GM18508 (cell line): ENCODE measurements around the gene ARHGEF38.
A peak's percentile ranks its signal among the peaks of the same experiment; 100 is the strongest.
"Not testable (repeated sequence)": the region's sequence is repeated elsewhere in the genome, so short reads cannot be mapped to it uniquely, and the experiment has no call there.

Experiments used
- ATAC-seq: cut with Tn5 transposase; IDR thresholded peaks from one replicate; pipeline ENCODE4 v1.9.1; 2021; ENCODE audit warnings: moderate number of reproducible peaks; ENCODE audit not compliant: insufficient read depth, unreplicated experiment

The ARHGEF38 gene

GRCh38 chr4:105698607-105699006 is 146.2 kb downstream of the ARHGEF38 start:
- no peak for ATAC-seq

- no peak for ATAC-seq
Observed at GRCh38 chr4:105707782-105708180, 155.4 kb downstream of the ARHGEF38 start.

GRCh38 chr4:105708181-105709080 is 156.0 kb downstream of the ARHGEF38 start, which contains the start of the genes GSTCD and INTS12:
TSS of gene GSTCD (plus strand) at chr4:105708784. CDS start at chr4:105717614, 8,830 bp downstream.
TSS of gene INTS12 (minus strand) at chr4:105708689. CDS start at chr4:105700005, 8,684 bp downstream.
- peak; percentile 68 for ATAC-seq

GRCh38 chr4:105709081-105709450 is 156.6 kb downstream of the ARHGEF38 start:
- peak; percentile 5 for ATAC-seq

GRCh38 chr4:105710012-105710600 is 157.7 kb downstream of the ARHGEF38 start:
- ATAC-seq: no peak

GRCh38 chr4:105710678-105711077 is 158.3 kb downstream of the ARHGEF38 start:
- ATAC-seq: no peak

- ATAC-seq: no peak
Observed at GRCh38 chr4:105712766-105713165, 160.3 kb downstream of the ARHGEF38 start.

GRCh38 chr4:105714071-105714521 is 161.7 kb downstream of the ARHGEF38 start:
- peak; percentile 30 for ATAC-seq

GRCh38 chr4:105714932-105715331 is 162.5 kb downstream of the ARHGEF38 start:
- no peak for ATAC-seq

GRCh38 chr4:105715692-105716278 is 163.4 kb downstream of the ARHGEF38 start:
- no peak for ATAC-seq

GRCh38 chr4:105719204-105719603 is 166.8 kb downstream of the ARHGEF38 start:
- ATAC-seq: no peak

GRCh38 chr4:105725623-105726022 is 173.2 kb downstream of the ARHGEF38 start:
- ATAC-seq: no peak

- not testable (repeated sequence) for ATAC-seq
Observed at GRCh38 chr4:105729895-105730294, 177.5 kb downstream of the ARHGEF38 start.
